Stimulated activated naive CD8-positive, alpha-beta T cell treated with anti-CD3 and anti-CD28 coated beads, Interleukin-15, Interleukin-2, amounts not matched to agents 100 ng/mL and 50 ng/mL, for 24 hours (primary cell): Measurements from ENCODE around the gene RYR3.

Source experiments
- H3K27ac Mint-ChIP-seq: one replicate; pipeline ENCODE4 v1.8.0; 2021; ENCODE audit warnings: mild to moderate bottlenecking, mixed read lengths
- H3K27me3 Mint-ChIP-seq: one replicate; pipeline ENCODE4 v1.8.0; 2021; ENCODE audit warnings: mixed read lengths
- H3K36me3 Mint-ChIP-seq: one replicate; pipeline ENCODE4 v1.8.0; 2021; ENCODE audit warnings: low read depth, mixed read lengths
- H3K4me1 Mint-ChIP-seq: one replicate; pipeline ENCODE4 v1.8.0; 2021; ENCODE audit warnings: low read depth, mixed read lengths
- H3K4me3 Mint-ChIP-seq: one replicate; pipeline ENCODE4 v1.8.0; 2021; ENCODE audit warnings: mild to moderate bottlenecking, mixed read lengths
- H3K9me3 Mint-ChIP-seq: one replicate; pipeline ENCODE4 v1.8.0; 2021; ENCODE audit warnings: mixed read lengths

RYR3 gene

GRCh38 chr15:33700695-33701303 is 390.0 kb downstream of the RYR3 start:
- no peaks in the 10 kb centered on the region for H3K36me3 Mint-ChIP-seq
- no peaks in the 10 kb centered on the region for H3K4me1 Mint-ChIP-seq
- no peaks in the 10 kb centered on the region for H3K9me3 Mint-ChIP-seq
- H3K27me3 Mint-ChIP-seq, result no peaks in the 10 kb centered on the region
- no peak overlapping the region for H3K4me3 Mint-ChIP-seq
- H3K27ac Mint-ChIP-seq, result no peak overlapping the region

DNA sequence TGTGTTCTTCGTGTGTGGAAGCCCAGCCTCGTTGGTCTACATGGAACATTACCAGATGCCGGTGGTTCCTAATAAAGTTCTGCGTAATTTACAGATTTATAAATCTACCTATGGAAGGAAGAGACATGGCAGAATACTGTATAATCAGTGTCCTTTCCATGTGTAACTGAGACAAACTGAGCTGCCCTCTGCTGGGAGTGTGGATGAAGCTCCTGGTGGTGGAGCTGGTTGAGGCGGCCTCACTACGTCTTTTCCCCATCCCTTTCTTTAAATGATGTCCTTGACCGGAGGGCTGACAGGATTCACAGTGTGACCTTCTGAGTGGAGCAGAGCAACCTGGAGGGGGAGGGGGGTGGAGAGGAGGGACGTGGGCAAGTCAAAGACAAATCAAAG is 390.5 kb downstream of the RYR3 start:
- H3K9me3 Mint-ChIP-seq, result no peaks in the 10 kb centered on the region
- no peak overlapping the region for H3K27ac Mint-ChIP-seq
- H3K27me3 Mint-ChIP-seq, result no peaks in the 10 kb centered on the region
- H3K4me3 Mint-ChIP-seq, result no peak overlapping the region
- no peaks in the 10 kb centered on the region for H3K4me1 Mint-ChIP-seq
- no peaks in the 10 kb centered on the region for H3K36me3 Mint-ChIP-seq

DNA sequence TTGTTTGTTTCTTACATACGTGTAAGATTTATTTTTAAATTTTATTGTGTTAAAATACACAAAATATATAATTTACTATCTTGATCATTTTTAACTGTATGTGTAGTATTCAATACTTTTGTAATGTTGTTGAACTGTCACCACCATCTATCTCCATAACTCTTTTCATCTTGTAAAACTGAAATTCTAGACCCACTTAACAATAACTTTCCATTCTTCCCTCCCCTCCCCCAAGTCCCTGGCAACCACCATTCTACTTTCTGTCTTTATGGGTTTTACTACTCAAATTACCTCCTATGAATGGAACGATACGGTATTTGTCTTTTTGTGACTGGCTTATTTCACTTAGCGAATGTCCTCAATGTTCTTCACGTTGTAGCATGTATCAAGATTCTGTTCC is 395.4 kb downstream of the RYR3 start:
- no peaks in the 10 kb centered on the region for H3K36me3 Mint-ChIP-seq
- H3K27me3 Mint-ChIP-seq, result no peaks in the 10 kb centered on the region
- H3K27ac Mint-ChIP-seq, result no peak overlapping the region
- H3K4me3 Mint-ChIP-seq, result no peak overlapping the region
- H3K4me1 Mint-ChIP-seq, result no peaks in the 10 kb centered on the region
- peaks cover 8% of the 10 kb centered on the region for H3K9me3 Mint-ChIP-seq

DNA sequence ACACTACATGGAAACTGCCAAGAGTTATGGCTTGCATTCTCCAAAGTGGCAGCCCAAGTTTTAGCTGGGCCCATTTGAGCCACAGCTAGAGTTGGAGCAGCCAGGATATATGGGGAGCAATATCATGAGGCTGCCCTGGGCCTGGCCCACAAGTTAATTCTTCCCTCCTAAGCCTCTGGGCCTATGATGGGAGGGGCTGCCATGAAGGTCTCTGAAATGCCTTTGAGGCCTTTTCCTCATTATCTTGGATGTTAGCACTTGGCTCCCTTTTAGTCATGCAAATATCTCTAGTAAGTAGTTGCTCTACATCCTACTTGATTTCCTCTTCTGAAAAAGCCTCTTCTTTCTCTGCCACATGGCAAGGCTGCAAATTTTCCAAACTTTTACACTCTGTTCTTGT is 400.0 kb downstream of the RYR3 start:
- H3K36me3 Mint-ChIP-seq, result no peaks in the 10 kb centered on the region
- peaks cover 30% of the 10 kb centered on the region for H3K9me3 Mint-ChIP-seq
- no peak overlapping the region for H3K4me3 Mint-ChIP-seq
- peaks cover 12% of the 10 kb centered on the region for H3K4me1 Mint-ChIP-seq
- peaks cover 13% of the 10 kb centered on the region for H3K27me3 Mint-ChIP-seq
- H3K27ac Mint-ChIP-seq, result no peak overlapping the region

DNA sequence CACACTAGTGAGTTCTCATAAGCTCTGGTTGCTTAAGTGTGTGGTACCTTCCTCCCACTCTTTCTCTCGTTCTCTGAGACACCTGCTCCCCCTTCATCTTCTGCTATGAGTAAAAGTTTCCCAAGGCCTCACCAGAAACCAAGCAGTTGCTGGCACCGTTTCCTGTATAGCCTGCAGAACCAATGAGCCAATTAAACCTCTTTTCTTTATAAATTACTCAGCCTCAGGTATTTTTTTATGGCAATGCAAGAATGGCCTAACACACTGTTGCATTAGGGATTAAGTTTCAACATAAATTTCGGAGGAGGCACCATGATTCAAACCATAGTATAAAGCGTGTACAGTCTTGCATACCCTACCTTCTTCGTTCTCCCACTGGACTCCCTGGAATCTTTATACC is 405.3 kb downstream of the RYR3 start:
- Mint-ChIP-seq H3K36me3 (no peaks in the 10 kb centered on the region), H3K27me3 (peaks cover 18% of the 10 kb centered on the region), H3K4me3 (no peak overlapping the region), H3K27ac (peak overlapping the region; percentile 4), H3K9me3 (peaks cover 25% of the 10 kb centered on the region), H3K4me1 (peaks cover 18% of the 10 kb centered on the region)

DNA sequence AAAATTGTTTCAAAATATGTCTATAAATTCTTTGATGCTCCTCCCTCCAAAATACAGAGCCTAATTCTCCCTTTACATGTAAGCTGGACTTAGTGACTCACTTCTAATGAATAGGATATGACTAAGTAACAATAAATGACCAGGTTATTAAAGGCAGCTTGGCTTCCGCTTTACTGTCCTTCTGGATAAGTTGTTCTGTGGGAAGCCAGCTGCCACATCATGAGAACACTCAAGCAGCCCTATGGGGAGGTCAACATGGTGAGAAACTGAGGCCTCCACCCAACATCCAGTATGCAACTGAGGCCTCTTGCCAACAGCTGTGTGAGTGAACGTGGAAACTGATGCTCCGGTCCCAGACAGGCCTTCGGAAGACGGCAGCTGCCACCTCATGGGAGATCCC is 410.2 kb downstream of the RYR3 start:
- Mint-ChIP-seq H3K27ac (no peak overlapping the region), H3K4me1 (peaks cover 5% of the 10 kb centered on the region), H3K36me3 (no peaks in the 10 kb centered on the region), H3K9me3 (peaks cover 3% of the 10 kb centered on the region), H3K4me3 (no peak overlapping the region), H3K27me3 (peaks cover 5% of the 10 kb centered on the region)

DNA sequence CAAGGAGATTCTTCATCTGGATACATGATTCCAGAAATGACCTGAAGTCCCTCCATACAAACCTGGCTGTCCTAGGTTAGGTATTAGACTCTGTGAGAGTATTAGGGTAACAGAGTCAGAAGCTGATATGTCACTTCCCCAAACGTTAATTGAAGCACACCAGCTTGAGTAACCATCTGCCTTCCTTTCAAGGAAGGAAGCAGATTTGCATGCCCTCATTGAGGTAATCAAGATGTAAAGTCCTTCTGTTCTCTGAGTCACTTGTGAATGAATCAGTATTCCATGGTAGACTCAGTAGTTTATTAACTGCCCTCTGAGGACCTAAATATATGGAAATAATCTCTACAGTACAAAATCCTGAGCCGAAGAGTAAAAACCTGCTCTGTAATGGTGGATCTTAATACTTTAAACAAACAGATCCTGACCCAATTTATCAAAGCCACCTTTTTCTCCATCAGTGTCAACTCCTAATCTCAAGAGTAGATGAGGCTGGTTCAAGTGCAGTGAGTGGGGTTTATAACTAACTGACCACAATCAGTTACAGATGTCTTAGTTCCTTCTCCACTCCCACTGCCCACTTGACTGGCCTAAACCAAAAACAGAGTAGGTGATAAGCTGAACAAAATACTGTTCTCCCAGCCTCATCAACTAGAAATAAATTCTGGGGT is 411.4 kb downstream of the RYR3 start:
- Mint-ChIP-seq H3K27me3 (peaks cover 5% of the 10 kb centered on the region), H3K27ac (no peak overlapping the region), H3K36me3 (no peaks in the 10 kb centered on the region)

DNA sequence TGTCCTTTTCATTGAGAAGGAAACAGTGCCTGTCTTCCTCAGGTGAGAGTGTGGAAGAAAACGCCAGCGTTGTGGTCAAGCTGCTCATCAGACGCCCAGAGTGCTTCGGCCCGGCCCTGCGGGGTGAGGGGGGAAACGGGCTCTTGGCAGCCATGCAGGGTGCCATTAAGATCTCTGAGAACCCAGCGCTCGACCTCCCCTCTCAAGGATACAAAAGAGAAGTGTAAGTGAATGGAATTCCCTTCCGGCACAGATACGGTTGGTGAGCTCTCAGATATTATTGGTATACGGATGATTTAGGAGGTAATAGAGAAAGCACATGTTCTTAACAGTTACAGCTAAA is 411.9 kb downstream of the RYR3 start:
- Mint-ChIP-seq H3K36me3 (no peaks in the 10 kb centered on the region), H3K9me3 (no peaks in the 10 kb centered on the region), H3K27me3 (peaks cover 5% of the 10 kb centered on the region), H3K4me1 (no peaks in the 10 kb centered on the region), H3K4me3 (no peak overlapping the region), H3K27ac (no peak overlapping the region)

More for the DNA sequence above, 411.4 kb downstream of the RYR3 start:
- peaks cover 3% of the 10 kb centered on the region for H3K9me3 Mint-ChIP-seq
- no peak overlapping the region for H3K4me3 Mint-ChIP-seq
- no peaks in the 10 kb centered on the region for H3K4me1 Mint-ChIP-seq

DNA sequence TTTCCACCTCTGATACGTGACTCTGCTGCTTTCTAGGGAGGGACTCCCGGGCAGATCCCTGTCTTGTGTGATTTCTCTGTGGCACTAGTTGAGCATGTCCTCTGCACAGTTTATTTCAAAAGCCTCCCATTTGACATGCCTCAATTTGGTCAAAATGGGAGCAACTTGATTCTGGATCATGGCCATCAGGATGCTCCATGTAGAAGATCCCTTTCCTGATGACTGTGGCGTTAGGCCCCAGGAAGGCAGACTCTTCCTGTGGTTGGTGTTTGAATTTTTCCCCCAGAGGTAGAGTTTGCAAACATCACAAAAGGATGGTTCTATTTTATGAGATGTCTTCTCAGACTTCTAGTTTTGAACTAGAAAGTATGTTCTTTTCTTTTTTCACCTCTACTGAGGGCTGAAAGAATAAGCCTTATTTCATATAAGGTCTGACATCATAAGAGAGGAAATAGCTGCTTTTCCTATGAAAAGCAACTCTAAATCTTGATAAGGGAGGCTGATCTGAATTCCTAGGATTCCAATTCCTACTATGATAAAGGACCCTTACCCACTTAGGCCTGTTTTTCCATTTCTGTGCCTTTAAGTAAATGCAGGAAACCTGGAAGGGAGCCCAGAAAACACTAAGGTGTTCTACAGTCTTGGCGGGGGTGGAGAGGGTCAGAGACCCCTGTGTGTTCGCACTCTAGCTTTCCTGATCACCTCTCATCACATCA is 413.7 kb downstream of the RYR3 start:
- H3K9me3 Mint-ChIP-seq, result no peaks in the 10 kb centered on the region
- no peak overlapping the region for H3K4me3 Mint-ChIP-seq
- no peak overlapping the region for H3K27ac Mint-ChIP-seq
- no peaks in the 10 kb centered on the region for H3K27me3 Mint-ChIP-seq
- H3K4me1 Mint-ChIP-seq, result no peaks in the 10 kb centered on the region
- no peaks in the 10 kb centered on the region for H3K36me3 Mint-ChIP-seq

DNA sequence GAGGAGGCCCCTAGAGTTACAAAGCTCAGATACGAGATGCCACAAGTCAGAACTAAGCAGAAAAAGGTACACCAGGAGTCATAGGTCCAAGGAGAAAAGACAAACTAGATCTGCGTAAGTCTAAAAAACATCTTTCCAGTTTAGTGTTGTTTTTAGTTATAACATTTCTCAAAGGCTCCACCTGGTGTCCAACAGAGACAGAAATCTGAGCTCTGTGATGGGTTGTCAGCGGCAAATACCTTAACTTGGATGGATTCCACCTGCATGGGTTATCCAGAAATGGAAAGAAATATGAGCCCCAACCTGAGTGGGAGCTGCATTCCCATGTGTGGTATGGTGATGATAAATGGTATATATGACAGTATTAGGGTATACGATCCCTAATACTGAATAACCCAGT is 418.9 kb downstream of the RYR3 start:
- Mint-ChIP-seq H3K4me3 (no peak overlapping the region), H3K27me3 (no peaks in the 10 kb centered on the region), H3K36me3 (no peaks in the 10 kb centered on the region), H3K27ac (no peak overlapping the region), H3K9me3 (no peaks in the 10 kb centered on the region), H3K4me1 (no peaks in the 10 kb centered on the region)

GRCh38 chr15:33730815-33731214 is 420.0 kb downstream of the RYR3 start:
- H3K27ac Mint-ChIP-seq, result no peak overlapping the region
- H3K4me1 Mint-ChIP-seq, result no peaks in the 10 kb centered on the region
- H3K4me3 Mint-ChIP-seq, result no peak overlapping the region
- H3K36me3 Mint-ChIP-seq, result no peaks in the 10 kb centered on the region
- no peaks in the 10 kb centered on the region for H3K9me3 Mint-ChIP-seq
- no peaks in the 10 kb centered on the region for H3K27me3 Mint-ChIP-seq

DNA sequence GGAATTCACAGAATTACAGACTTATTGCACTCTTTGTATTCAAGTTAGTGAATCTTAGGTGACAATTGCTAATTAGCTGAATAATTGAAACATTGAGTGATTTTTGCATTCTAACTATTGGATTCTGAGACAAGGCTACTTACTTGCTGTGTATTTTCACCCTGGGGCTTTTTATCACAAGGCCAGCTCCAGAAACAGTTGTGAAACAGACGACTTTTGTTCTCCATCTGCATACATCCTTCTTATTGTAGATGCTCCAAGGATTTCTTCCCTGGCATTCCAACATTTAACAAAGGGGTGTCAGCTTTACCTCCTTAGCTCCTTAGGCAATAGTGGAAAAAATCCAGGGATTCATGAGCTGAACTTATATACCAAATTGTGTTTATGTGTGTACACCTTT is 424.4 kb downstream of the RYR3 start:
- H3K27ac Mint-ChIP-seq, result no peak overlapping the region
- H3K27me3 Mint-ChIP-seq, result peaks cover 9% of the 10 kb centered on the region
- H3K9me3 Mint-ChIP-seq, result no peaks in the 10 kb centered on the region
- no peaks in the 10 kb centered on the region for H3K4me1 Mint-ChIP-seq
- no peak overlapping the region for H3K4me3 Mint-ChIP-seq
- H3K36me3 Mint-ChIP-seq, result no peaks in the 10 kb centered on the region

DNA sequence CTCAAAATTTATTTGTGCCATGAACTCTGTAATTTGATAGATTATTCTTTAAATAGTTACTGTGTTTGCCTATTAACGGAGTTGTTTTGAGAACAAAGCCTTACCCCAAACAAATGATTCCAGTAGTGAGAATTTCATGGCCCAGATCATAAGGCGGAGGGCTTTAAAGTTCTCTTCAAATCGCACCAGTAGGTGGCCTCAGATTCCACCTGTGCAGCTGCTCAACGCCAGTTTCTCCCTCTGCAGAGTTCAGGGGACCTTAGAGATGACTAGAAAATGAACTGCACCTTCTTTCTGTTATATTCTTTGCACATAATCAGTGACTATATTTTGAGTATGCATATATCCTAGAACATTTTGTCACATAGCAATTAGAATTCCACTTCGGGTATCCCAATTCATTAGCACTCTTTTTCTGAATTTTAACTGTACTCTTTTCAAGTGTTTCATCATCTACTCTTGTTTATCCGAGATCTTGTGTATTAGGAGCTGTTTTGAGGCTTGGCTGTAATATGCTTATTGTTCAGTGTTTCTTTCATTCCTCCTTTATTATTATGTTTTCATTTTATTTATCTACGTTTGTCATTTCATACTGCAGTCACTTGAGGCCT is 425.0 kb downstream of the RYR3 start:
- no peaks in the 10 kb centered on the region for H3K36me3 Mint-ChIP-seq

GRCh38 chr15:33737687-33738601 is 427.2 kb downstream of the RYR3 start:
- H3K4me1 Mint-ChIP-seq, result no peaks in the 10 kb centered on the region
- H3K9me3 Mint-ChIP-seq, result no peaks in the 10 kb centered on the region
- H3K27ac Mint-ChIP-seq, result no peak overlapping the region
- H3K4me3 Mint-ChIP-seq, result no peak overlapping the region
- H3K27me3 Mint-ChIP-seq, result peaks cover 9% of the 10 kb centered on the region
- H3K36me3 Mint-ChIP-seq, result no peaks in the 10 kb centered on the region

More for the DNA sequence above, 425.0 kb downstream of the RYR3 start:
- Mint-ChIP-seq H3K4me1 (no peaks in the 10 kb centered on the region), H3K4me3 (no peak overlapping the region), H3K27ac (no peak overlapping the region), H3K27me3 (peaks cover 9% of the 10 kb centered on the region), H3K9me3 (no peaks in the 10 kb centered on the region)
